ENCODE data around the gene TMEM184B.

DNA sequence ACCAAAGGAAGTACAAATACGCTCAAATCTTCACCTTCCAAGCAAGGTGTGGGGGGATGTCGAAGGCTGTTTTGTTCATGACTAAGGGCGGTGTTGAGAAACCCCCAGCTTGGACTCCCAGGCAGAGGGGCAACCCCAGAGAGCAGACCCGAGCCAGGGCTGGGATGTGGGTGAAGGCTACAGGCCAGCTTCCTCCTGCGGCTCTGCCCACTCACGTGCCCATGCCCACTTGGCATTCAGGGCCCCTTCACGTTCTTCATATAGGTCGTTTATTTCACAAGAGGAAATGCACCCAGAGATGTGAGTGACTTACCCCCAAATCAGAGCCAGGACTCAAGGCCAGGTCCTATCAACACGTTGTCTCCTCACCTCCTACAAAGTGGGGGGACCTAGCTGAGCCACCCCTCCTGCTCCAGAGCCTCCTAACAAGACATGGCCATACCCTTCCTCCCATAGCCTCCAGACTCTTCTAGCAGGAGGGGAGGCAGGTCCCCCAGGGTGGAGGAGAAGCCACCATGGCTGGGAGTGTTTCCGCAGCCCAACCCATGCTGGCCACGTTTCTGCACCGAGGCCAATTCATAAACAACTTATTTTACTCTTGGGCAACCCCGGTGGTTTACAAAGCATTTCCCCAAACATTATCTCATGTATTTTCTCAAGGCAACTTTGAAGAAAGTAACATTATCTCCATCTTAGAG, 22.0 kb downstream of the TMEM184B start:
- TF ChIP-seq SP1 (IDR thresholded peaks at IDR 0.05; ENCODE audit: low read depth, low read length) (no peak), POLR2A (IDR thresholded peaks at IDR 0.05; ENCODE audit: low read depth, low read length) (no peak), CREB1 (IDR thresholded peaks at IDR 0.05; ENCODE audit: low read depth) (no peak), RAD21 (IDR thresholded peaks at IDR 0.05; ENCODE audit: insufficient read depth, low read depth, low read length) (no peak)
- TF ChIP-seq, protein P1, sequence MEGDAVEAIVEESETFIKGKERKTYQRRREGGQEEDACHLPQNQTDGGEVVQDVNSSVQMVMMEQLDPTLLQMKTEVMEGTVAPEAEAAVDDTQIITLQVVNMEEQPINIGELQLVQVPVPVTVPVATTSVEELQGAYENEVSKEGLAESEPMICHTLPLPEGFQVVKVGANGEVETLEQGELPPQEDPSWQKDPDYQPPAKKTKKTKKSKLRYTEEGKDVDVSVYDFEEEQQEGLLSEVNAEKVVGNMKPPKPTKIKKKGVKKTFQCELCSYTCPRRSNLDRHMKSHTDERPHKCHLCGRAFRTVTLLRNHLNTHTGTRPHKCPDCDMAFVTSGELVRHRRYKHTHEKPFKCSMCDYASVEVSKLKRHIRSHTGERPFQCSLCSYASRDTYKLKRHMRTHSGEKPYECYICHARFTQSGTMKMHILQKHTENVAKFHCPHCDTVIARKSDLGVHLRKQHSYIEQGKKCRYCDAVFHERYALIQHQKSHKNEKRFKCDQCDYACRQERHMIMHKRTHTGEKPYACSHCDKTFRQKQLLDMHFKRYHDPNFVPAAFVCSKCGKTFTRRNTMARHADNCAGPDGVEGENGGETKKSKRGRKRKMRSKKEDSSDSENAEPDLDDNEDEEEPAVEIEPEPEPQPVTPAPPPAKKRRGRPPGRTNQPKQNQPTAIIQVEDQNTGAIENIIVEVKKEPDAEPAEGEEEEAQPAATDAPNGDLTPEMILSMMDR (IDR thresholded peaks at IDR 0.05 in 2 of 3, conservative IDR thresholded peaks at IDR 0.05 in 1 of 3; ENCODE audit: control insufficient read depth in 2 of 3, extremely low read depth in 1 of 3, insufficient read depth in 1 of 3, low read depth in 3 of 3, low read length in 3 of 3): no peak

All from GM12878 (cell line).